BLaER1 treated with 17β-estradiol and CSF1 and Interleukin-3, amounts not matched to agents 10 nM and 100 nM (cell line): ENCODE results near the gene RPL27.

Experiments
- H3K27ac ChIP-seq, 11 experiments: shearing (Covaris generic); formaldehyde crosslinking; 2 replicates each; pipeline ENCODE4 v1.8.1; 2022
- H3K27me3 ChIP-seq, 11 experiments: shearing (Covaris generic); formaldehyde crosslinking; 2 replicates each; pipeline ENCODE4 v1.8.1; 2022
- H3K36me3 ChIP-seq, 11 experiments: shearing (Covaris generic); formaldehyde crosslinking; 2 replicates each; pipeline ENCODE4 v1.8.1; 2022
- H3K4me1 ChIP-seq, 10 experiments: shearing (Covaris generic); formaldehyde crosslinking; 2 replicates each; pipeline ENCODE4 v1.8.1; 2022
- H3K4me2 ChIP-seq, 11 experiments: shearing (Covaris generic); formaldehyde crosslinking; 2 replicates each; pipeline ENCODE4 v1.8.1; 2022
- H3K4me3 ChIP-seq, 10 experiments: shearing (Covaris generic); formaldehyde crosslinking; 2 replicates each; pipeline ENCODE4 v1.8.1; 2022
- H3K9ac ChIP-seq, 11 experiments: shearing (Covaris generic); formaldehyde crosslinking; 2 replicates each; pipeline ENCODE4 v1.8.1; 2022
- H3K9me3 ChIP-seq, 11 experiments: shearing (Covaris generic); formaldehyde crosslinking; replicated peaks in 1 of 11; 2 replicates each; pipeline ENCODE4 v1.8.1; 2022
- H4K20me1 ChIP-seq, 11 experiments: shearing (Covaris generic); formaldehyde crosslinking; 2 replicates each; pipeline ENCODE4 v1.8.1; 2022
- Cebpa-rat ChIP-seq, 11 experiments: shearing (Covaris generic); IDR thresholded peaks; 2 replicates each; pipeline ENCODE4 v1.8.1; 2022

The RPL27 gene

DNA sequence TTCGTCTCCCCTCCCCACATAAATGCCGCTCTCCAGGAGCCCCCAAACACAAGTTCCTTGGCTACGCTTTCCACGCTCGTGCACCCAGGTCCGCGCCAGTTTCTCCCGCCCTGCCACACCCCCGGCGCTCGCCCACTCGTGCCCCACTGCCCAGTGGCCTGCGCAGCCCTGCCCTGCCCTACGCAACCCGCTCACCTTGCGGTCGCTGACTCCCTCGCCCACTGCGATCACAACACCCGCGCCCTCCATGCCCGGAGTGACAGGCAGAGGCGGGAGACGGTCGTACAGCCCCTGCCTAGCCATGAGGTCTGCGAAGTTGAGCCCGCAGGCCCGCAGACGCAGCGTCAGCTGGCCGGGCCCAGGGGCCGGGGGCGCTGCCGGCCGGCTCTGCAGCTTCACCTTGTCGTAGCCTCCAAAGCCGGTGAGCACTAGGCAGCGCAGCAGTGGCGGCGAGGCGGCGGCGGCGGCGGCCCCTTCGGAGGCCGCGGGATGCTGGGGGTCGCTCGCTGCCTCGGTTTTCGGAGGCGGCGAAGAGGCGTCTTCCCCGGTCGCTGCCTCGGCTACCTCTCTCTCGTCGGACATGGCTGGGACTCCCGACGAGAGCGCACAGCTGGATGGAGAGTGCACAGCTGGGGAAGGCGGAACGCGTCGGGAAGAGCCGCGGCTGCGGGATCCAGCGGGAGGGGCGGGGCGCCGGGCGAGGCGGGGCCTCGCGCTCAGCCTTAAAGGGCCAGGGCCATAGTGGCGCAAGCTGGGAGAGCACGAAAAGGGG is 23.7 kb downstream of the RPL27 start, which contains the start of gene VAT1:
VAT1 (minus strand) TSS at position 645 of the 772 bp plus-strand sequence; CDS start at position 582, 63 bp downstream.
- Histone ChIP-seq H3K36me3 (peaks cover 0 to 35% (median 8%) of the 10 kb centered on the region in 11 experiments; a peak in 12 of 22 replicates), H3K4me2 (peak within 1 kb of the TSS; percentile 92 to 100 (median 99)), H3K27me3 (peaks cover 0 to 20% (median 5%) of the 10 kb centered on the region in 11 experiments; a peak in 9 of 22 replicates), H4K20me1 (peaks cover 0 to 36% (median 4%) of the 10 kb centered on the region in 11 experiments; a peak in 9 of 22 replicates), H3K4me3 (peak within 1 kb of the TSS; percentile 78 to 100 (median 92)), H3K9ac (peak within 1 kb of the TSS; percentile 77 to 91 (median 84)), H3K9me3 (no peaks in the 10 kb centered on the region), H3K27ac (peak within 1 kb of the TSS; percentile 65 to 86 (median 72)), H3K4me1 (peaks cover 44 to 79% (median 65%) of the 10 kb centered on the region in 10 experiments)
- TF ChIP-seq Cebpa-rat (IDR thresholded peaks at IDR 0.05) = no peak

- Histone ChIP-seq H3K27ac (peak within 1 kb of the TSS; percentile 37 to 72 (median 67); a peak in 20 of 22 replicates), H3K36me3 (peaks cover 0 to 8% (median 0%) of the 10 kb centered on the region in 11 experiments; a peak in 3 of 22 replicates), H3K4me1 (peaks cover 25 to 61% (median 47%) of the 10 kb centered on the region in 10 experiments), H3K4me3 (peak within 1 kb of the TSS; percentile 60 to 77 (median 65)), H3K9me3 (no peaks in the 10 kb centered on the region), H3K27me3 (peaks cover 0 to 20% (median 5%) of the 10 kb centered on the region in 11 experiments; a peak in 9 of 22 replicates), H3K4me2 (peak within 1 kb of the TSS; percentile 85 to 99 (median 98)), H3K9ac (peak within 1 kb of the TSS; percentile 64 to 79 (median 77)), H4K20me1 (peaks cover 0 to 9% (median 0%) of the 10 kb centered on the region in 11 experiments; a peak in 6 of 22 replicates)
- TF ChIP-seq Cebpa-rat (IDR thresholded peaks at IDR 0.05) = no peak
Measured at GRCh38 chr17:43024407-43025289, 26.4 kb downstream of the RPL27 start, which contains the start of gene RND2. Gene RND2, plus strand, starts transcription at chr17:43025231. Its CDS starts 117 bp downstream, at chr17:43025348.

GRCh38 chr17:43025290-43025657 is 27.1 kb downstream of the RPL27 start:
- peak overlapping the region in 6 of 10 experiments; percentile 24 to 77 (median 58); a peak in 8 of 20 replicates for H3K4me3 ChIP-seq
- peaks cover 0 to 3% (median 0%) of the 10 kb centered on the region in 11 experiments; a peak in 4 of 22 replicates for H4K20me1 ChIP-seq
- no peaks in the 10 kb centered on the region for H3K9me3 ChIP-seq
- TF ChIP-seq Cebpa-rat (IDR thresholded peaks at IDR 0.05) = no peak
- H3K27ac ChIP-seq = no peak overlapping the region
- peak overlapping the region in 9 of 11 experiments; percentile 39 to 99 (median 85); a peak in 16 of 22 replicates for H3K4me2 ChIP-seq
- peaks cover 0 to 20% (median 5%) of the 10 kb centered on the region in 11 experiments; a peak in 9 of 22 replicates for H3K27me3 ChIP-seq
- H3K9ac ChIP-seq = peak overlapping the region in 3 of 11 experiments; percentile 11 to 53 (median 32); a peak in 3 of 22 replicates
- peaks cover 19 to 56% (median 44%) of the 10 kb centered on the region in 10 experiments for H3K4me1 ChIP-seq
- H3K36me3 ChIP-seq = 0 out of 22 replicates have a peak, but pooled peaks cover 0 to 2% (median 0%) of the 10 kb centered on the region in 11 experiments

DNA sequence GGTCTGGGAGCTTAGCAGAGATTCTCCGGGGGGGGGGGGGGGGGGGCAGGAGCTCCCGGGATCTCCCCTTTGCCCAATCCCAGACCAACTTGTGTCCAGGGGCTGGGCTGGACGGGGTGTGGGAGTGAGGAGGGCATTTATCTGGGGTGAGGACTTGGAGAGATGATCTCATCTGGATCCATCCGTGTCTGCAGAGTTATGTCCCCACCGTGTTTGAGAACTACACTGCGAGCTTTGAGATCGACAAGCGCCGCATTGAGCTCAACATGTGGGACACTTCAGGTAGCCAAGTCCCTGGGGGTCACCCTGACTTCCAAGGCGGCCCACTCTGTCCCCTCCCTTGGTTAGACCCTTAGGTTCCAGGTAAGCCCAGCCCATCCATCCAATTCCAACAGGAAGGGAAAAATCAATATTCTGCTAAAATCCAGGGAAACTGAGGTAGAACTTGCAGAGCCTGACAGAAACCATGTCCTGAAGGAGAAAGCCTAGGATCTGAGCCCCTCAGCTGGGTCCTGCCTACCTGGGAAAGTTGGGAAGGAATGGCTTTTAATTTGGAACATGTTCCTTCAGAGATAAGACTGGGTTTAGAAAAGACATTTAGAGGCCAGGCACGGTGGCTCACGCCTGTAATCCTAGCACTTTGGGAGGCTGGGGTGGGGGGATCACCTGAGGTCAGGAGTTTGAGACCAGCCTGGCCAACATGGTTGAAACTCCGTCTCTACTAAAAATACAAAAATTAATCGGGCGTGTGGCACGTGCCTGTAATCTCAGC is 27.7 kb downstream of the RPL27 start:
- Histone ChIP-seq H3K4me1 (peaks cover 16 to 49% (median 37%) of the 10 kb centered on the region in 10 experiments), H3K9me3 (no peaks in the 10 kb centered on the region), H3K27ac (no peak overlapping the region), H3K36me3 (no peaks in the 10 kb centered on the region), H3K4me3 (no peak overlapping the region), H3K9ac (peak overlapping the region in 1 of 11 experiments; percentile 32; a peak in 1 of 22 replicates), H3K27me3 (peaks cover 0 to 20% (median 5%) of the 10 kb centered on the region in 11 experiments; a peak in 9 of 22 replicates), H3K4me2 (peak overlapping the region; percentile 0 to 99 (median 74); a peak in 17 of 22 replicates), H4K20me1 (peaks cover 0 to 1% (median 0%) of the 10 kb centered on the region in 11 experiments; a peak in 2 of 22 replicates)
- no peak for TF ChIP-seq Cebpa-rat (IDR thresholded peaks at IDR 0.05)

GRCh38 chr17:43026595-43026994 is 28.4 kb downstream of the RPL27 start:
- Histone ChIP-seq H3K9me3 (no peaks in the 10 kb centered on the region), H3K4me2 (peak overlapping the region in 9 of 11 experiments; percentile 9 to 99 (median 85); a peak in 15 of 22 replicates), H3K36me3 (no peaks in the 10 kb centered on the region), H3K27me3 (peaks cover 0 to 20% (median 5%) of the 10 kb centered on the region in 11 experiments; a peak in 9 of 22 replicates), H3K4me3 (no peak overlapping the region), H3K27ac (no peak overlapping the region), H4K20me1 (no peaks in the 10 kb centered on the region; a peak in 1 of 22 replicates), H3K9ac (no peak overlapping the region; a peak in 1 of 22 replicates), H3K4me1 (peaks cover 16 to 46% (median 34%) of the 10 kb centered on the region in 10 experiments)
- TF ChIP-seq Cebpa-rat (IDR thresholded peaks at IDR 0.05) = no peak

DNA sequence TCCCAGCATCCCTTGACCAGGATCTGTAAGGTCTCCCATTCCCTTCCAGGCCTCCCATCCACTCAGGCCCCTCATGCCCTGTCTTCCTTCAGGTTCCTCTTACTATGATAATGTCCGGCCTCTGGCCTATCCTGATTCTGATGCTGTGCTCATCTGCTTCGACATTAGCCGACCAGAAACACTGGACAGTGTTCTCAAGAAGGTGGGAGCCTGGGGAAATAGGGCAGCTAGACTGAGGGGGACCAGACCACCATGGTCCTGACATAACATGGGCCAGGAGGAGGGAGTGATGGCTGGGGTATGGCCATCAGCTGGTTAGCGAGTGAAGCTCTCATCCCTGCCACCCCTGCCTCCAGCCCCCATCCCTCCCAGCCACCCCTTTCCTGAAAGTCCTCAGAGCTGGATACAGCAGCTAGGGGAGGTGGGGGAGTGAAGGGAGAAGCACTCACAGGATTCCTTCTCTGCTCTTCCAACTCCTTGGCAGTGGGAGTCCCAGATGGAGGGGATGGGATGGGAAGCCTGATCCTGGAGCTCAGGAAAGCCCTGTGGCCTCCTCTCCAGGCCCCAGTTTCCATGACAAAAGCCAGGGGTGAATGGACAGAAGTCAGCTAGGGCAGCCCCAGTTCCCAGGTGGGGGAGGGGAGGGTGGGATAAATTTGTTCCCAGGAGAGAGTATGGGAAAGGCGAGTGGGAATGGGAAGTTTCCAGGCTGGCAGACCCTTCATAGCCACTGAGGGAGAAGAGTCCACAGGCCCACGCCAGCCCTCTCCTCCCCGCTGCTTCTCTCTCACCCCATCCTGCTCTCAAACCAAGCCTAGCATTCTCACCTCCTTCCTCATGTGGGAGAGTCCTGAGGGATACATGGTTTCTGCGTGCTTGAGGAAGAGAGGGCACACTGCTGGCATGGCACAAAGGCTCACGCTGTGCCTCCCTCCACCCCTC is 29.1 kb downstream of the RPL27 start:
- H3K4me2 ChIP-seq = peak overlapping the region in 5 of 11 experiments; percentile 71 to 99 (median 97); a peak in 5 of 22 replicates
- no peak overlapping the region for H3K4me3 ChIP-seq
- no peak overlapping the region for H3K9ac ChIP-seq
- peaks cover 0 to 20% (median 5%) of the 10 kb centered on the region in 11 experiments; a peak in 9 of 22 replicates for H3K27me3 ChIP-seq
- peaks cover 16 to 45% (median 33%) of the 10 kb centered on the region in 10 experiments for H3K4me1 ChIP-seq
- no peaks in the 10 kb centered on the region for H3K36me3 ChIP-seq
- no peaks in the 10 kb centered on the region for H3K9me3 ChIP-seq
- no peaks in the 10 kb centered on the region; a peak in 1 of 22 replicates for H4K20me1 ChIP-seq
- no peak for TF ChIP-seq Cebpa-rat (IDR thresholded peaks at IDR 0.05)
- no peak overlapping the region for H3K27ac ChIP-seq
